GM19238 (cell line): ENCODE results near the gene TSC2.

ENCODE experiments used
- DNase-seq: peaks from one replicate; pipeline ENCODE4 v3.0.0; 2011; ENCODE audit warnings: low spot score; ENCODE audit not compliant: insufficient read length

TSC2 gene

DNA sequence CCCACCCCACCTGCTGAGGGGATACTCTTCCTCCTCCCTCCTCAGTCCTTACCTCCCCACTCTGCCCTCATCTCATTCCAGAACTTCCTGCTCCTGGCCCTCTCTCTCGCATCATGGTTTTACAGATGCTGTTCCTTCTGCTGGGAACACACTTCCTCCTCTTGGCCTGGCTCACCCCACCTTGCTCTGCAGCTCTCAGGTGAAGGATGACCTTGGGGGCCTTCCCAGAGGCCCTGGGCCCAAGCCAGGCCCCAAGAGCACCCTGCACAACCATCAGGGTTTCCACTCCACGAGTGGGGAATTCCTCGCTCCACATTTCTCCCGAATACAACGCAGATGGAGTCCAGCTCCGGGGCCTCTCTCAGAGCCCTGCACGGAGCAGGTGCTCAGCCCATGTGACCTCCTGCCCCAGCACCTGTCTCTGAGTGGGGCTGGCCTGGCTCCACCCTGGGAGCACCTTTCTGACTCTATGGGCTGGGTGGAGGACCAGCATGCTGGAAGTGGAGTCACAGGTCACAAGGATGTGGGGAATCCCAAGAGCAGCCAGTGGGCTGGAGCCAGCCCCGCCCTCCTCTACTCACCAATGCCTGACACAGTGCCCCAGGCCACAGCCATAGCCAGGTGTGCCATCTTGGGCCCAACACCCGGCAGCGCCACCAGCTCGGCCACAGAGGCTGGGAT is 4.7 kb upstream of the TSC2 start:
- no peak for DNase-seq

GRCh38 chr16:2043667-2044451 is 3.9 kb upstream of the TSC2 start:
- no peak for DNase-seq

GRCh38 chr16:2044541-2044940 is 3.2 kb upstream of the TSC2 start:
- no peak for DNase-seq

- no peak for DNase-seq
Observed at GRCh38 chr16:2045965-2046892, 1.6 kb upstream of the TSC2 start.

GRCh38 chr16:2046893-2047329 is 874 bp upstream of the TSC2 start:
- no peak for DNase-seq

DNA sequence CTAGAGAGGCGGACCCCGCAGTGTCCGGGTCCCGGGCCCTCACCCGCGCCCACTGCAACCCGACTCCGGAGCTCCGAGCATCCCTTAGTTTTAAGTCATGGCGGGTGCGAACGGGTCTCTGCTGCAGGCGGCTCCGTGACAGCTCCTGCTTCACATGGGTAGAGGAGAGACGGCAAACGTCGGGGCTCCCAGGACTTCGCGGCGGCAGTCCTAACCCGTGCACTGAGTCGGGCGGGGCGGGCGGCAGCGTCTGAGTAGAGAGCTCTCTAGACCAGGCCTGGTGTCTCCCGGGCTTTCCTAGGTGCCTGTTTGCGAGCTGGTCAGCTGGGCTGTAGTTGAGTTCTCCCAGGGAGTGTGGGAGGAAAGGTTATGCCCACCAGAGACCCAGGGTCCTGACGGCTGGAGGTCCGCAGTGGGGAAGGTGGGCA is 345 bp downstream of the TSC2 start:
- no peak for DNase-seq

DNA sequence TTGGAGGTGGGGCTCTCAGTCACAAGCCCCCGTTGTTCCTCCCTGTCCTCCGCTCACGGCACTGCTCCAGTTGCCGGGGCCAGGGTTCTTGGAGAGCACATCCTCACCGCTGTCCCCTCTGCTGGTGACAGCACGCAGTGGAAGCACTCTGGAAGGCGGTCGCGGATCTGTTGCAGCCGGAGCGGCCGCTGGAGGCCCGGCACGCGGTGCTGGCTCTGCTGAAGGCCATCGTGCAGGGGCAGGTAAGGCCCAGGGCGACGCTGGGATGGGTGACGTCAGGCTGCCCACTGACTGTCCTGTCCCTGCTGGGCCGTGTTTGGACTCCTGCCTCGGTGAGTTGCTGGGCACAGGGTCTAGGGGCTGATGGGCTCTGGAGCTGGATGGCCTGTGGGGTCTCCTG is 5.4 kb downstream of the TSC2 start:
- DNase-seq: no peak

- DNase-seq: no peak
Observed at GRCh38 chr16:2053897-2054296, 6.1 kb downstream of the TSC2 start.

DNA sequence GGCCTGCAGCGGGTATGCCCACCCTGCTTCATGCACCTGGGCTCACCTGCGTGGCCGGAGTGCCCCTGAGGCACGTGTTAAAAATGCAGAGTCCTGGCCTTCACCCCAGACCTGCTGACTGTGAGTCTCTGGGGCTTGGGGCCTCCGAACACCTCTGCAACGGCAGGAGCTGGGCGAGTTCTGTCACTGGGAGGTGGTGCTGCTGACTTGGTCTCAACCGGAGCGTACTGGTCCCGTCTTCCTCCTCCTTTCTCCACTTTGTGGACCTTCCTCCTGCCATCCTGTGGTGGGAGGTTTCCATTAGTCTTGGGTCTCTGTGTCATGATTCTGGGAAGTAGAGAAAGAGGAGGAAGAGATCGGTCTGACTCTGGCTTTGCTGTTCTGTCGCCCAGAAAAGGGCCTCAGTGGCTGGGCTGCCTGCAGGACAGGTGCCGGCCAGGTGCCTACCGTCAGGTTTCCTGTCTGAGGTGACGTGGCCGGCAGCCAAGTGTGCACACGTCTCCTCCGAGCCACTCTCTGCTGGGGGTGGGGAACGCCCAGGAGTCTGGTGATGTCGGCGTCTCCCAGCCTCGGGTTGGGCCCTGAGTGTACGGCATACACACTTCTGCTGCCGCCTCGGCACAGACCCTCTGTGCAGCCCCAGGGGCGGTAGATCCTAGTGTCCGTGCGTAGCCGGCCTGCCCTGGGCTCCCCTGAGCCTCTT is 6.9 kb downstream of the TSC2 start:
- no peak for DNase-seq

GRCh38 chr16:2056077-2056476 is 8.3 kb downstream of the TSC2 start:
- DNase-seq: no peak

- no peak for DNase-seq
Observed at GRCh38 chr16:2056681-2057407, 9.1 kb downstream of the TSC2 start.

- no peak for DNase-seq
Observed at GRCh38 chr16:2057438-2057837, 9.7 kb downstream of the TSC2 start.

DNA sequence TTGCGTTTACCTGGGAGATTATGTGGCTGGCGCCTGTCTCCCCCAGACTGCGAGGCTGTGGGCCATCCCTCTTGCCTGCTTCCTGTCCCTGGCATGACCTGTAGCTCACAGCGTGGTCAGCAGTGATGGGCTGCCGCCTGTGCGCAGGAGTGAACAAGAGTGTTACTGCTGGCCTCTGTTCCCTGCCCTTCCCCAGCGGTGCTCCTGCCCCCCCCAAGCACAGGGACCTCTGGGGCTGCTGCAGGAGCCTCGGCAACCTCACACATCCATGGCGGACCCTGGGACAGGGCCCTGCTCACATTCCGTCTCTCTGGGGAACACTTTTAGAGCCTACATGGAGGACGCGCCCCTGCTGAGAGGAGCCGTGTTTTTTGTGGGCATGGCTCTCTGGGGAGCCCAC is 10.6 kb downstream of the TSC2 start:
- no peak for DNase-seq

DNA sequence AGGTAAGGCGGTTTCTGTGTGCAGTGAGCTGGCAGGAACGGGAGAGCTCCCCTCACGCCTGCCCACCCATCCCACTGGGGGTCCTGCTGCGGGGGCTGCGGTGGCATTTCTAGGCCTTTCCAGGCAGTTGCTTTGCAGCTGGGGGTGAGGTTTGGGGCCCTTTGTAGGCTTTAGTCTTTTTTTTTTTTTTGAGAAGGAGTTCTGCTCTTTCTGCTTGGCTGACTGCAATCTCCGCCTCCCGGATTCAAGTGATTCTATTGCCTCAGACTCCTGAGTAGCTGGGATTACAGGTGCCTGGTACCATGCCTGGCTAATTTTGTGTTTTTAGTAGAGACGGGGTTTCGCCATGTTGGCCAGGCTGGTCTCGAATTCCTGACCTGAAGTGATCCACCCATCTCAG is 11.1 kb downstream of the TSC2 start:
- no peak for DNase-seq

DNA sequence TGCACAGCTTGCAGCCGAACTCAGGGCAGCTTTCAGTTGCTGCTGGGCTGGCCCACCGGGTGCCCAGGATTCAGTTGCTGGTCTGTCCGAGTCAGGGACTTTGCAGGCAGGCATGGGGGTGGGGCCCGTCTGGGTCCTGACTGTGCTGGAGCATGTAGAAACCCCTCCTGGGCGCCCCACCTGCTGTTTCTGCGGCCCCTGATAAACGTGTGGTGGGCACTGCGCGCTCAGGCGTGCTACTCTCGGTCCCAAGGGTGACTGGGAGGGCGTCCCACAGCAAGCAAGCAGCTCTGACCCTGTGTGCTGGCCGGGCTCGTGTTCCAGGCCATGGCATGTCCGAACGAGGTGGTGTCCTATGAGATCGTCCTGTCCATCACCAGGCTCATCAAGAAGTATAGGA is 12.6 kb downstream of the TSC2 start:
- DNase-seq: no peak

DNA sequence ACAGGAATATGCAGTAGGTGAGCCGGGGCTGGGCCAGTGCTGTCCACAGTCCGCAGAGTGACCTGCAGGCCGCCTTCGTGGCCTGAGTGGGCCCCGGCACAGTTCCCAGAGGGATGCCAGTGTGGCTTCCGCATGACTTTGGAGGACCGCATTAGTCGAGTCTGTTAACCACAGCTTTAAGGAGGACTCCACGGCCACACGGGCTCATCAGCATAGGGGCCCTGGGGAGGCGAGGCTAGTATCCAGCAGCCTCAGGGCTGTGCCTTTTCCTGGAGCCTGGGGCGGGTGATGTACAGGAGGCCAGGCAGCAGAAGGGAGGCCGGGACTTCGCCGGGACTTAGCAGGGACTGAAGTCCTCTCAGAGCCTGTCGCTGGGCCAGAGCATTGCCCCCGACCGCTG is 13.2 kb downstream of the TSC2 start:
- no peak for DNase-seq

- no peak for DNase-seq
Observed at GRCh38 chr16:2061526-2061925, 13.7 kb downstream of the TSC2 start.

DNA sequence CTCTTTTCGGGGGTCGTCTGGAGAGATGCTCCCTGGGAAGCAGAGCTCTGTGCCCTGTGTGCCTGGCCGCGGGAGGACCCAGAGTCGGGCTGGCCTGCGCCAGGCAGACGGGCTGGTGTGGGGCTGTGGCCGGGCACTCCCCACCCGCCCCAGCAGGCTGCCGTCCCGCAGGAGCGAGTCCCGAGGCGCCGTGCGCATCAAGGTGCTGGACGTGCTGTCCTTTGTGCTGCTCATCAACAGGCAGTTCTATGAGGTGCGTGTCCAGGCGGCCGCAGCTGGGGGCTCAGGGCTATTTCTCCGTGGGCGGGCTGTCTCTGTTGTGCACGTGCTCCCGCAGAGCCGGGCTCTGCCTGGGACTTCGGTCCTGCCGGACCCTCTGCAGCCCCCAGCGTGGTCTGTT is 15.0 kb downstream of the TSC2 start:
- DNase-seq: no peak

DNA sequence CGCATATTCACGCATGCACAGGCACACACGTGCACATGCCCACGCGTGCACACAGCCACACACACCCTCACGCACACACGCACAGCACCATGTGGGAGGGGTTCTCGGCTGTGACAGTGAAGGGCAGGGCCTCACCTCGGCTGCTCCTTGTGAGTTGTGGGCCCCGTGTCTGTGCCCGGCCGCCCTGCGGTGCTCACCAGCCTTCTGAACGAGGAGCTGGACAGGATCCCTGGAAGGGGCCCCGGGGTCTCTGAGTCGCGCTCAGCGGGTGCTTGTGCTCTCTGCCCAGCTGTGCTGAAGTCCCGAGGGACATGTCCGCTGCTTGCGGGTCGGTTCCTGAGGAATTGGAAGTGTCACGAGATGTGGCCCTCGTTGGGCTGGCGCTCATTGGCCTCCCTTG is 16.1 kb downstream of the TSC2 start:
- no peak for DNase-seq

DNA sequence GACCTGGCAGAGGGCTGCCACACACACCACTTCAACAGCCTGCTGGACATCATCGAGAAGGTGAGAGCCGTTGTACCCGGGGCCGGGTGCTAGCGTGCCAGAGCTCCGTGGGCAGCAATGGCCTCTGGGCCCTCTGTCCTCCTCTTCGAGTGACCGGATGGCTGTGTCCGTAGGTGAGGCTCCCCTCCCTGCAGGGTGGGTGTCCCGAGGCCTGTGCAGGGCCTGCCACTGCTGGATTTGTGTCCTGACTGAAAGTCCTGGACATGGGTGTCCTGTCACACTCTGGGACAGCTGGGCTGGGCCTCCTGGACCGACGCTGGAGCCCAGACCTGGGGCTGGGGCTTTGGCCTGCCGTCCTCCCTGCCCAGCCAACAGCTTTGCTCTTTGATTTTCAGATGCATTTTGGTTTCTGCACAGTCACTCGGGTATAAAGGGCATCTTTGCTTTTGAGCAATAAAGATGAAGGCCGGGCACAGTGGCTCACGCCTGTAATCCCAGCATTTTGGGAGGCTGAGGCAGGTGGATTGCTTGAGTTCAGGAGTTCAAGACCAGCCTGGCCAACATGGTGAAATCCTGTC is 16.7 kb downstream of the TSC2 start:
- DNase-seq: no peak
